GM12865 (cell line): ENCODE results near the gene RASSF8.

Experiments used
- DNase-seq: peaks from one replicate; pipeline ENCODE4 v3.0.0; 2010; ENCODE audit warnings: low read depth
- H3K4me3 ChIP-seq: 2 replicates; pipeline ENCODE4 v1.5.1; 2011; ENCODE audit warnings: mild to moderate bottlenecking, low read depth, low read length, control low read depth
- CTCF ChIP-seq: IDR thresholded peaks from 2 replicates; pipeline ENCODE4 v1.5.1; 2011; ENCODE audit warnings: low read length, control low read depth, low read depth, inconsistent platforms; ENCODE audit not compliant: insufficient read depth; ENCODE audit errors: missing control alignments

Gene RASSF8

DNA sequence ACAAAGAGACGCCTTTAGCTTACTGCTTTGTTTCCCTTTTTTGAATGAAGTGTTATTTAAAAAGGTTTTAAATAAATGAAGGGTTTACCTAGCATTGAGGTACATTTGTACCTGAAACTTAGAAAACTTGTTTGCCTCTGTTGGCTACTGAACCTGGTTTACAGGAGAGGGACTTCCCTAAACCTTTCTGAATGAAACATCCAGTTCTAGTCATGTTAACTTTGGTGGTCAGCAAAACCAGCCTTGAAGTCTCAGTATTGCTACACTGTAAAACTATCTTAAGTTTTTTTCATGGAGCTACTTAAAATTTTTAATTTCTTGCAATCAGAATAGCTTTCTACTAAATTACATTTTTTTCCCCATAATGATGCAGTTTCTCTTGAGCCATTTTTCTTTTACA is 38.2 kb downstream of the RASSF8 start:
- DNase-seq = peak; percentile 53
- H3K4me3 ChIP-seq = no peak overlapping the region
- no peak for TF ChIP-seq CTCF

DNA sequence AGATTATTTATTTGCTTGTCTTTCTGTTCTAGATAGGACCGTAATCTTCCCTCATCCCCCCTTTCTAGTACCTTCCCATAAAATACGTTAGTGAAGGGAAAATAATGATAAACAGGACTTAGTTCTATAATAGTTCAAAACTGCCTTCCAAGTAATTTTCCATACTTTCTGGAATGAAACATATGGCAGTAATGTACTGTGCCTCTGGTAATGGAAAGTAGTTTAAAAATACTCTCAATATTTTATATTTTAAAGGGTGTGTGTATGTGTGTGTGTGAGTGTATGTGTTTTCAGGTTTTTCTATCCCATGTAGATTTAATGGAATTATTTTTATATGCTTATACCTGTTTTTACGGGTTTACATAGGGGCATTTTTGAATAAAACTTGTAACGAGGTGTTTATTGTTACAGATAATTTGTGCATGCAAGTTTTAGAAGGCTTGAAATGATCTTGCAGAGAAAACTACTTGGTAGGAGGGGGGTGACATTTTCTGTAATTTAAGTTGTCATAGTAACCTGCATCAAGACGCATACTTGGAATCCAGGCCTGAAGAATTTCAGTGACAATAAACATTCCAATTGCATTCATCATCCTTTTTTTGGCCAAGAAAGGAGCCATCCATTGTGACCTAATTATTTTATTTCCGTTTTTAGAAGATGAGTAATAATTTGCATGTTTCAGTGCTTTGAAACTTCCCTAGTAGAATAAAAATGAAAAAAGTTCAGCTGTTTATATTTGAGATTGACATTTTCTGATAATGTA is 38.9 kb downstream of the RASSF8 start:
- no peak overlapping the region for H3K4me3 ChIP-seq
- TF ChIP-seq CTCF = no peak
- no peak for DNase-seq

DNA sequence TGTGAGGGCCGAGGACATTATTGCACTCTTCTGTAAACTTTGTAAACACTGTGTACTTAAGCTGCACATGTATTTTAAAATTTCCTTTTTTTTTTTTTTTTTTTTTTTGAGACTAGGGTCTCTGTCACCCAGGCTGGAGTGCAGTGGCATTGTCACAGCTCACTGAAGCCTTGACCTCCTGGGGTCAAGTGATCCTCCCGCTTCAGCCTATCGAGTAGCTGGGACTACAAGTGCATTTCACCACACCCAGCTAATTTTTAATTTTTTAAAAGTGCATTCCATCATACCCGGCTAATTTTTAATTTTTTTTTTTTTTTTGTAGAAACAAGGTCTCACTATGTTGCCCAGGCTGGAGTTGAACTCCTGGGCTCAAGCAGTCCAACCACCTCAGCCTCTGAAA is 42.4 kb downstream of the RASSF8 start:
- TF ChIP-seq CTCF = no peak
- DNase-seq = no peak

GRCh38 chr12:26001530-26001929 is 43.0 kb downstream of the RASSF8 start:
- no peak overlapping the region for H3K4me3 ChIP-seq
- TF ChIP-seq CTCF = no peak
- DNase-seq = no peak

More for the DNA sequence above, 42.4 kb downstream of the RASSF8 start:
- H3K4me3 ChIP-seq = no peak overlapping the region

DNA sequence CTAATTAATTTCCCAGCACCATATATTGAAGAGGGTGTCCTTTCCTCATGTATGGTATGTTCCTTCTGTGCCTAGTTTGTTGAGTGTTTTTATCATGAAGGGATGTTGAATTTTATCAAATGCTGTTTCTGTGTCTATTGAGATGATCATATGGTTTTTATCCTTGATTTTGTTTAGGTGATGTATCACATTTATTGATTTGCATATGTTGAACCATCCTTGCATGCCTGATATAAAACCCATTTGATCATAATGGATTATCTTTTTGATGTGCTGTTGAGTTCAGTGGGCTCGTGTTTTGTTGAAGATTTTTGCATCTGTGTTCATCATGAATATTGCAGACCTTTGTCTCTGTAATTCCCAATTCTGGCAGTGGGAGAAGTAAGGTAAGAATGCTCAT is 44.6 kb downstream of the RASSF8 start:
- H3K4me3 ChIP-seq = no peak overlapping the region
- TF ChIP-seq CTCF = no peak
- no peak for DNase-seq

DNA sequence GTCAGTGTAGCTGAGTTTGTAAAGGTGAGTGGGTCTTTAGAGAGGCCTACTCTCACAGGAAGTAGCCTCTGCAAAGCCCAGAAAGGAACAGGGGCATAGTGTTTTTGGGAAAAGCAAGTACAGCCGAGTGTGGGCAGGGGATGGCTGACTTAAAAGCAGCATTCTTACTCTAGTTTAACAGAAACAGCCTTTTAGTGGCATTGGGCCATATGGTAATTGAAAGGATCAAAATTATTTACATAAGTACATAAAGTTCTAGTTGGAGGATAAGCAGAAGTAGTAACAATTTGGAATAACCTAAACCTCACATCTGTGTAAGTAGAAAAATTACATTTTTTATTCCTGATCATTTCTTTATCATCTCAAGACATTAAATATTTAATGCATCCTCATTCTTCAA is 49.1 kb downstream of the RASSF8 start:
- TF ChIP-seq CTCF = no peak
- no peak overlapping the region for H3K4me3 ChIP-seq
- DNase-seq = no peak

GRCh38 chr12:26009593-26009992 is 51.1 kb downstream of the RASSF8 start:
- TF ChIP-seq CTCF = no peak
- H3K4me3 ChIP-seq = no peak overlapping the region
- DNase-seq = no peak
